Germinal center (tissue), 1 donor: ENCODE results near the gene ANXA3.
"Not testable (repeated sequence)": the region's sequence is repeated elsewhere in the genome, so short reads cannot be mapped to it uniquely, and the experiment has no call there.

Experiments
- DNase-seq: peaks from one replicate; pipeline ENCODE4 v3.0.0; 2012; ENCODE audit warnings: mixed read lengths, low spot score

The ANXA3 gene

GRCh38 chr4:78551420-78552351 lies at the start of gene ANXA3:
Gene ANXA3, plus strand, starts transcription at chr4:78551770. Its CDS starts 2,704 bp downstream, at chr4:78554474.
- peak; percentile 25 for DNase-seq

GRCh38 chr4:78506260-78506659 lies 45.3 kb upstream of the ANXA3 start:
- not testable (repeated sequence) for DNase-seq

- DNase-seq, result no peak
These were observed 42.5 kb upstream of the ANXA3 start for GRCh38 chr4:78509043-78509442.

- no peak for DNase-seq
These were observed 41.5 kb upstream of the ANXA3 start for GRCh38 chr4:78510108-78510507.

GRCh38 chr4:78510681-78511080 lies 40.9 kb upstream of the ANXA3 start:
- DNase-seq, result no peak

- DNase-seq, result no peak
These were observed 39.1 kb upstream of the ANXA3 start for GRCh38 chr4:78512357-78512920.

GRCh38 chr4:78513411-78513975 lies 38.1 kb upstream of the ANXA3 start:
- no peak for DNase-seq

GRCh38 chr4:78517050-78517652 lies 34.4 kb upstream of the ANXA3 start:
- no peak for DNase-seq

- no peak for DNase-seq
These were observed 33.0 kb upstream of the ANXA3 start for GRCh38 chr4:78518561-78518960.

- DNase-seq, result no peak
These were observed 31.6 kb upstream of the ANXA3 start for GRCh38 chr4:78519962-78520361.

GRCh38 chr4:78520808-78521226 lies 30.8 kb upstream of the ANXA3 start:
- DNase-seq, result no peak

- DNase-seq, result no peak
These were observed 27.6 kb upstream of the ANXA3 start for GRCh38 chr4:78524009-78524408.

GRCh38 chr4:78525559-78525958 lies 26.0 kb upstream of the ANXA3 start:
- no peak for DNase-seq

GRCh38 chr4:78527103-78527502 lies 24.5 kb upstream of the ANXA3 start:
- DNase-seq, result no peak

- DNase-seq, result no peak
These were observed 24.0 kb upstream of the ANXA3 start for GRCh38 chr4:78527555-78527954.

- DNase-seq, result no peak
These were observed 23.2 kb upstream of the ANXA3 start for GRCh38 chr4:78528327-78528726.

GRCh38 chr4:78529569-78530209 lies 21.9 kb upstream of the ANXA3 start:
- no peak for DNase-seq

- no peak for DNase-seq
These were observed 19.5 kb upstream of the ANXA3 start for GRCh38 chr4:78532046-78532445.

- no peak for DNase-seq
These were observed 17.7 kb upstream of the ANXA3 start for GRCh38 chr4:78533854-78534253.

GRCh38 chr4:78534286-78534955 lies 17.1 kb upstream of the ANXA3 start:
- DNase-seq, result no peak

- DNase-seq, result no peak
These were observed 9.2 kb upstream of the ANXA3 start for GRCh38 chr4:78542373-78542772.
